Breast epithelium (tissue), 4 donors: ENCODE data around the gene DOCK9. TPM values are rescaled to one million over a fixed set of nuclear protein-coding genes. Genes with fewer than 3 reads are reported as not detected.
"Not testable (repeated sequence)": the region's sequence is repeated elsewhere in the genome, so short reads cannot be mapped to it uniquely, and the experiment has no call there.

ENCODE experiments used
- DNase-seq, 2 donors: peaks; one replicate each; pipeline ENCODE4 v3.0.0-alpha.2; 2019; ENCODE audit warnings: low spot score in 2 of 2
- H3K27ac ChIP-seq, 2 donors: fragments of 200-600 bp; sonication (generic) in 1 of 2; one replicate each; pipeline ENCODE4 v1.5.1; 2016 to 2019; ENCODE audit warnings: mild to moderate bottlenecking in 1 of 2
- H3K27me3 ChIP-seq, 2 donors: fragments of 200-600 bp; sonication (generic) in 1 of 2; one replicate each; pipeline versions ENCODE4 v1.5.1 to v1.6.0; 2017 to 2019; ENCODE audit warnings: control low read depth in 1 of 2, mild to moderate bottlenecking in 1 of 2
- H3K36me3 ChIP-seq: fragments of 200-600 bp; one replicate; pipeline ENCODE4 v1.5.1; 2019
- H3K4me1 ChIP-seq, 2 donors: fragments of 200-600 bp; sonication (generic); one replicate each; pipeline ENCODE4 v1.5.1; 2016 to 2019; ENCODE audit warnings: control low read depth in 1 of 2
- H3K4me3 ChIP-seq, 3 donors: fragments of 200-600 bp; sonication (generic); 1 replicate in 2 of 3; 2 replicates in 1 of 3; pipeline ENCODE4 v1.5.1; 2016 to 2019; ENCODE audit warnings: mild to moderate bottlenecking in 3 of 3, moderate library complexity in 2 of 3
- H3K9me3 ChIP-seq, 2 donors: fragments of 200-600 bp; sonication (generic) in 1 of 2; one replicate each; pipeline ENCODE4 v1.5.1; 2016 to 2019; ENCODE audit warnings: control low read depth in 1 of 2
- POLR2A ChIP-seq: fragments of 450-650 bp; IDR thresholded peaks from one replicate; pipeline ENCODE4 v1.6.1; 2016; ENCODE audit warnings: antibody characterized with exemption, mild to moderate bottlenecking, moderate library complexity
- POLR2AphosphoS5 ChIP-seq, 3 donors: sonication (generic); formaldehyde crosslinking; IDR thresholded peaks; one replicate each; pipeline ENCODE4 v1.6.1; 2017; ENCODE audit warnings: antibody characterized with exemption in 3 of 3
- intact Hi-C: fragments of 100-400 bp; cut with DNase I; formaldehyde crosslinking; loops from one replicate; pipeline ENCODE4 v1.15.1; 2023; ENCODE audit warnings: low total_unique reads
- total RNA-seq, 3 donors: library from RNA; depleted of rRNA; stranded (reverse); fragments of >200 nt; gene quantifications; one replicate each; pipeline ENCODE4 v1.1.0, GENCODE V29; 2016
- TF ChIP-seq, protein P1 (sequence below), 3 donors: fragments of 450-650 bp; IDR thresholded peaks; one replicate each; pipeline ENCODE4 v1.5.1; 2016 to 2017; ENCODE audit warnings: antibody characterized with exemption in 3 of 3, mild to moderate bottlenecking in 3 of 3, moderate library complexity in 3 of 3

Gene DOCK9
- total RNA-seq, 3 donors from 2014 or later, result 85.5 to 155 (median 92.2) TPM

DNA sequence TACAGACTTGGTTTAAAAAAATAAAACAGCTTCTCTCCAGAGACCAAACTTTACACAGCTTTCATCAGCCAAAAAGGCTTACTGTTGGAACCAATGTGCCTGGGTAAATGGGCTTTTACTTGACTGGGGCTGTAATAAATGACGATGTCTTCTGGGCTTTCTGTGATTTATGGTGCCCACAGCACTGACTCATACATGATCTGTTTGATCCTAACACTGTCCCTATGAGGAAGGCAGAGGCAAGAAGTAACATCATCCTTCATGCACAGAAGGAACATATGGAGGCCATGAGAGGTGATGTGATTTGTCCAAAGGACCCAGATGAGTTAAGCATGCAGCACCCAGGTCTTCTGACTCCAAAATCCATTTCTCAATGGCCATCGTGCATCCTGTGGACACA is 77.4 kb downstream of the DOCK9 start:
- Histone ChIP-seq H3K4me3 (no peak overlapping the region), H3K36me3 (peaks cover 9% of the 10 kb centered on the region), H3K27ac (no peak overlapping the region), H3K4me1 (no peaks in the 10 kb centered on the region), H3K9me3 (no peaks in the 10 kb centered on the region), H3K27me3 (no peaks in the 10 kb centered on the region)
- DNase-seq, result no peak
- intact Hi-C loops, result no loop called here
- no peak for TF ChIP-seq POLR2A
- TF ChIP-seq, protein P1, sequence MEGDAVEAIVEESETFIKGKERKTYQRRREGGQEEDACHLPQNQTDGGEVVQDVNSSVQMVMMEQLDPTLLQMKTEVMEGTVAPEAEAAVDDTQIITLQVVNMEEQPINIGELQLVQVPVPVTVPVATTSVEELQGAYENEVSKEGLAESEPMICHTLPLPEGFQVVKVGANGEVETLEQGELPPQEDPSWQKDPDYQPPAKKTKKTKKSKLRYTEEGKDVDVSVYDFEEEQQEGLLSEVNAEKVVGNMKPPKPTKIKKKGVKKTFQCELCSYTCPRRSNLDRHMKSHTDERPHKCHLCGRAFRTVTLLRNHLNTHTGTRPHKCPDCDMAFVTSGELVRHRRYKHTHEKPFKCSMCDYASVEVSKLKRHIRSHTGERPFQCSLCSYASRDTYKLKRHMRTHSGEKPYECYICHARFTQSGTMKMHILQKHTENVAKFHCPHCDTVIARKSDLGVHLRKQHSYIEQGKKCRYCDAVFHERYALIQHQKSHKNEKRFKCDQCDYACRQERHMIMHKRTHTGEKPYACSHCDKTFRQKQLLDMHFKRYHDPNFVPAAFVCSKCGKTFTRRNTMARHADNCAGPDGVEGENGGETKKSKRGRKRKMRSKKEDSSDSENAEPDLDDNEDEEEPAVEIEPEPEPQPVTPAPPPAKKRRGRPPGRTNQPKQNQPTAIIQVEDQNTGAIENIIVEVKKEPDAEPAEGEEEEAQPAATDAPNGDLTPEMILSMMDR (IDR thresholded peaks at IDR 0.05), result no peak
- no peak for TF ChIP-seq POLR2AphosphoS5 (IDR thresholded peaks at IDR 0.05)

DNA sequence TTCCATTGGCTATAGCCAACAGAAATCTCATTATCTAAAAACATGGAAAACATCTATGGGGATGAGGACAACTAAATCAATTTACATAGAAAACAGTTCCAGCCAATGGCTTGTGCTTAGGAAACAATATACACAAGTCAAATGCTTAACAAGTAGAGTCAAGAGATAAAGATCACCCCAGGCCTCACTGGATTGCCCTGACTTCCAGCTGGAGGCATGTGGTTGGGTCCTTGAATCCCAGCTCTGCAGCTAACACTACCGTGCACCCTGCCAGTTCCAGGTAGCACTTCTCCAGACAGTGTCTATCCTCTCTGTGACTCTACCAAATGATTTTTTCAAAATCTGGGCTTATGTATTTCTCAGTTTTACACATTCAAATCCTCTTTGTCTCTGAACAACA is 80.2 kb downstream of the DOCK9 start:
- H3K9me3 ChIP-seq, result no peaks in the 10 kb centered on the region
- H3K27ac ChIP-seq, result no peak overlapping the region
- H3K27me3 ChIP-seq, result no peaks in the 10 kb centered on the region
- TF ChIP-seq POLR2AphosphoS5 (IDR thresholded peaks at IDR 0.05) (no peak), POLR2A (no peak)
- TF ChIP-seq, protein P1 (IDR thresholded peaks at IDR 0.05), result no peak
- H3K4me3 ChIP-seq, result no peak overlapping the region
- H3K4me1 ChIP-seq, result no peaks in the 10 kb centered on the region
- peaks cover 9% of the 10 kb centered on the region for H3K36me3 ChIP-seq
- intact Hi-C loops, result no loop called here
- DNase-seq, result no peak

DNA sequence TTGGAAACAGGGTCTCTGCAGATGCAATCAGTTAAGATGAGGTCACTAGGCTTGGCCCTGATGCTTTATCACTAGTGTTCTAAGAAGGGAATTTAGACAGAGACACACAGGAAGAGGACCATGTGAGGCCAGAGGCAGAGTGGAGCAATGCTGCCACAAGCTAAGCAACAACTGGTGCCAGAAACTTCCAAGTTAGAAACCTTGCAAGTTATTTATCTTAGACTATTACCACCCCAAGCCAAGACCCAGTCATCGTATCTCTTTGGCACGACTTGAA is 81.1 kb downstream of the DOCK9 start:
- Histone ChIP-seq H3K9me3 (no peaks in the 10 kb centered on the region), H3K36me3 (peaks cover 9% of the 10 kb centered on the region), H3K4me1 (no peaks in the 10 kb centered on the region), H3K4me3 (no peak overlapping the region), H3K27me3 (no peaks in the 10 kb centered on the region), H3K27ac (no peak overlapping the region)
- intact Hi-C loops, result no loop called here
- DNase-seq, result no peak
- TF ChIP-seq POLR2AphosphoS5 (IDR thresholded peaks at IDR 0.05) (no peak), POLR2A (no peak)
- TF ChIP-seq, protein P1 (IDR thresholded peaks at IDR 0.05), result no peak

DNA sequence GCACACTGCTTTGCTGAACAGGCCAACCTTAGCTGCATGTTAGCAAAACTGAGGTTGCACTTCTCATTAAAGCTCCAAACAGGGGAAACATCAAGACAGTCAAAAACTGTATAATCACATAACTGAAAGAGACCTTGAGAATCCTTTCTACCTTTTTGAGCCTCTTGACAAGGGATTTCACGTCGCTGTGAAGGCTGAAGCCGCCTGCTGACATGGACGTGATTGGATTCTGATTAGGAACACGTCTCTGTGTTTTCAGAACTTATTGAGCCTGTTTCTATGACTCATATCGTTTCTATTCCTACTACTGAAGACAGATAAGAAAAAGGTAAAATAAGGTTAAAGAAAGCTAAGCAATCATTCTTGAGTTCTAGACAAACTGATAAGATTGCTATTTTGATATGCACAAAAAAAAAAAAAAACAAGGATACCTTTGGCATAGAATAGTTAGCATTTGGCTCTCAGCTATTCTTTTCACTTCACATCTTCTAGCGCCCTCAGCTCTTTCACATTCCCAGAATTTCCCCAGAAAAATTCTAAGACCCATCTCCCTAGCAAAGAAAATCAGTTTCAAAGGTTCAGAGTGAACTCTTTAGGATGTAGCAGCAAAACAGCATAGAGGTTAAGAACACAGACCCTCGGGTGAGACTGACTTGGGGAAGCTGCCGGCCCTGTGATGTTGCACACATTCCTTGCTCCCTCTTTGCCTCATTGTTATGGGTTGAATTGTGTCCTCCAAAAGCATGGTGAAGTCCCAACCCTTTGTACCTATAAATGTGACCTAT is 81.6 kb downstream of the DOCK9 start:
- no peak for DNase-seq
- Histone ChIP-seq H3K27ac (no peak overlapping the region), H3K4me1 (no peaks in the 10 kb centered on the region), H3K9me3 (no peaks in the 10 kb centered on the region), H3K36me3 (peaks cover 6% of the 10 kb centered on the region), H3K27me3 (no peaks in the 10 kb centered on the region), H3K4me3 (no peak overlapping the region)
- no peak for TF ChIP-seq POLR2AphosphoS5 (IDR thresholded peaks at IDR 0.05)
- no peak for TF ChIP-seq POLR2A
- TF ChIP-seq, protein P1 (IDR thresholded peaks at IDR 0.05), result no peak
- intact Hi-C loops, result no loop called here

DNA sequence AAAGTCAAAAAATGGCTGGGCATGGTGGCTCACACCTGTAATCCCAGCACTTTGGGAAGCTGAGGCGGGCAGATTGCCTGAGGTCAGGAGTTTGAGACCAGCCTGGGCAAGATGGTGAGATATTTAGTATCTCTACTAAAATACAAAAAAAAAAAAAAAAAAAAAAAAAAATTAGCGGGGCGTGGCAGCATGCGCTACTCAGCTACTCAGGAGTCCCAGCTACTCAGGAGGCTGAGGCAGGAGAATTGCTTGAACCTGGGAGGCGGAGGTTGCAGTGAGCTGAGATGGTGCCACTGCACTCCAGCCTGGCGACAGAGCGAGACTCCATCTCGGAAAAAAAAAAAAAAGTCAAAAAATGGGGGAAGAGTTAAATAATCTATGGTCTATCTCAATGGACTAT is 83.0 kb downstream of the DOCK9 start:
- H3K4me1 ChIP-seq, DNase-seq, H3K36me3 ChIP-seq, H3K27ac ChIP-seq, H3K9me3 ChIP-seq, H3K4me3 ChIP-seq, intact Hi-C loops, H3K27me3 ChIP-seq: not testable (repeated sequence)

DNA sequence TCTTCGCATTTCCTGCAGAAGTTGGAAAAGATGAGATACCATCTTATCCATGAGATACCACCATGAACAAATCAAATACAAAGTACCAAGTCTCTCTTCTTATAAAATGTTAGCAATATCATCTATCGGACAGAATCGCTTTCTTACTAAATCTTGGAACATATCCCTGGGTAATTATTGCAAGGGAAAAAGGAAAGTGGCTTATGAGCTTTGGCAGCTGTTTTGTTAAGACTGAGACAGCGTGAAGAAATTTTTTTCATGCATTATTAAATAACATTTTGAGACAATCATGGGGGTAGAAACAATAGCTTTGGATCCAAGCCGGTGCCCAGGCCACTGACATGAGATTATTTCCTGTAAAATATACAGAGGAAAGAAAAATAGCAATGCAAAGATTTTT is 84.5 kb downstream of the DOCK9 start:
- Histone ChIP-seq H3K27me3 (no peaks in the 10 kb centered on the region), H3K4me1 (no peaks in the 10 kb centered on the region), H3K27ac (no peak overlapping the region), H3K4me3 (no peak overlapping the region), H3K36me3 (no peaks in the 10 kb centered on the region), H3K9me3 (no peaks in the 10 kb centered on the region)
- DNase-seq, result no peak
- intact Hi-C loops, result no loop called here
- no peak for TF ChIP-seq POLR2A
- no peak for TF ChIP-seq POLR2AphosphoS5 (IDR thresholded peaks at IDR 0.05)
- TF ChIP-seq, protein P1 (IDR thresholded peaks at IDR 0.05), result no peak
